H1 (cell line): ENCODE results near the gene FADS2. TPM values are rescaled to one million over a fixed set of nuclear protein-coding genes. Genes with fewer than 3 reads are reported as not detected.
A peak's percentile ranks its signal among the peaks of the same experiment; 100 is the strongest.

Source experiments
- CTCF ChIA-PET: fragments of 300-600 bp; sonication (Branson Sonifier 250); formaldehyde crosslinking; loops from one replicate; lab custom pipeline; 2021; ENCODE audit not compliant: partially characterized antibody; lab: Charles Lee
- POLR2A ChIA-PET: fragments of 300-600 bp; sonication (Branson Sonifier 250); formaldehyde crosslinking; loops from one replicate; lab custom pipeline; 2021; ENCODE audit warnings: inconsistent platforms; ENCODE audit not compliant: partially characterized antibody; lab: Charles Lee
- DNase-seq, 2 experiments: peaks; one replicate each; pipeline versions ENCODE4 v3.0.0 to v3.0.0-alpha.2; 2010 to 2022; ENCODE audit warnings: low spot score in 2 of 2, low read depth in 1 of 2, mixed read lengths in 1 of 2
- FAIRE-seq: peaks from 2 replicates; lab custom pipeline; 2011; peaks lifted over from hg19 to GRCh38; lab: Jason Lieb, UNC
- H2AFZ ChIP-seq: 2 replicates; pipeline ENCODE4 v1.8.1; 2012; ENCODE audit warnings: low read length, inconsistent platforms
- H2AK5ac ChIP-seq: 2 replicates; pipeline ENCODE4 v1.6.1; 2013; ENCODE audit warnings: low read depth, low read length
- H2BK120ac ChIP-seq: replicated peaks from 2 replicates; pipeline ENCODE3; 2013; ENCODE audit warnings: low read depth, low read length, inconsistent platforms
- H2BK12ac ChIP-seq: 2 replicates; pipeline ENCODE4 v1.6.1; 2013; ENCODE audit warnings: low read depth, low read length
- H2BK15ac ChIP-seq: 2 replicates; pipeline ENCODE4 v1.6.1; 2013; ENCODE audit warnings: low read length
- H2BK20ac ChIP-seq: 2 replicates; pipeline ENCODE4 v1.6.1; 2013; ENCODE audit warnings: low read length
- H2BK5ac ChIP-seq: 2 replicates; pipeline ENCODE4 v1.6.1; 2013; ENCODE audit warnings: low read depth, low read length
- H3K14ac ChIP-seq: 2 replicates; pipeline ENCODE4 v1.6.1; 2013; ENCODE audit warnings: inconsistent platforms; ENCODE audit not compliant: insufficient read length
- H3K18ac ChIP-seq: 2 replicates; pipeline ENCODE4 v1.6.1; 2013; ENCODE audit warnings: low read length; ENCODE audit errors: extremely low read depth
- H3K23ac ChIP-seq: 2 replicates; pipeline ENCODE4 v1.6.1; 2013; ENCODE audit warnings: inconsistent platforms; ENCODE audit not compliant: insufficient read length
- H3K23me2 ChIP-seq: 2 replicates; pipeline ENCODE4 v1.6.1; 2013; ENCODE audit warnings: low read depth, low read length
- H3K27ac ChIP-seq: 2 replicates; pipeline ENCODE4 v1.6.1; 2011; ENCODE audit warnings: low read depth, low read length, inconsistent platforms
- H3K27me3 ChIP-seq, 4 experiments: replicated peaks in 1 of 4; 1 replicate in 1 of 4; 2 replicates in 3 of 4; pipeline versions ENCODE4 v1.6.1 to v1.8.1; 2011 to 2013; ENCODE audit warnings: low read length in 3 of 4, mild to moderate bottlenecking in 3 of 4, inconsistent platforms in 2 of 4, mixed read lengths in 2 of 4, moderate library complexity in 1 of 4; ENCODE audit not compliant: control insufficient read depth in 3 of 4, insufficient read depth in 3 of 4; ENCODE audit errors: extremely low read depth in 1 of 4
- H3K36me3 ChIP-seq, 4 experiments: 2 replicates each; pipeline versions ENCODE4 v1.6.1 to v1.8.1; 2011 to 2013; ENCODE audit warnings: mild to moderate bottlenecking in 4 of 4, low read length in 3 of 4, moderate library complexity in 2 of 4, control low read depth in 1 of 4, inconsistent platforms in 1 of 4; ENCODE audit not compliant: insufficient read depth in 4 of 4, control insufficient read depth in 2 of 4
- H3K4ac ChIP-seq: replicated peaks from 2 replicates; pipeline ENCODE3; 2013; ENCODE audit warnings: low read length, low read depth, mixed read lengths, inconsistent platforms; ENCODE audit not compliant: insufficient read length
- H3K4me1 ChIP-seq, 4 experiments: replicated peaks in 1 of 4; 1 replicate in 1 of 4; 2 replicates in 3 of 4; pipeline versions ENCODE4 v1.6.1 to v1.8.1; 2011 to 2013; ENCODE audit warnings: low read length in 3 of 4, inconsistent platforms in 2 of 4, mixed read lengths in 1 of 4; ENCODE audit not compliant: insufficient read depth in 4 of 4, control insufficient read depth in 3 of 4
- H3K4me2 ChIP-seq, 2 experiments: 2 replicates each; pipeline versions ENCODE4 v1.6.1 to v1.8.1; 2011 to 2013; ENCODE audit warnings: low read depth in 2 of 2, low read length in 2 of 2, control low read depth in 1 of 2, inconsistent platforms in 1 of 2, mild to moderate bottlenecking in 1 of 2; ENCODE audit not compliant: insufficient read depth in 1 of 2
- H3K4me3 ChIP-seq, 4 experiments: fragments of 200-600, 300-600 bp in 1 of 4; sonication (generic), shearing (Covaris generic), sonication (Bioruptor Twin) in 1 of 4; 2 replicates each; pipeline versions ENCODE4 v1.5.1 to v1.8.1; 2011 to 2016; ENCODE audit warnings: low read length in 4 of 4, low read depth in 3 of 4, control low read depth in 2 of 4, inconsistent platforms in 2 of 4, mild to moderate bottlenecking in 2 of 4, mixed read lengths in 1 of 4, moderate library complexity in 1 of 4; ENCODE audit not compliant: insufficient read depth in 2 of 4; ENCODE audit errors: extremely low read depth in 1 of 4
- H3K56ac ChIP-seq: replicated peaks from 2 replicates; pipeline ENCODE3; 2013; ENCODE audit warnings: low read depth, mild to moderate bottlenecking, mixed read lengths, low read length, inconsistent platforms; ENCODE audit not compliant: insufficient read length
- H3K79me1 ChIP-seq: 2 replicates; pipeline ENCODE4 v1.6.1; 2013; ENCODE audit warnings: low read depth, low read length, control low read depth
- H3K79me2 ChIP-seq, 2 experiments: 2 replicates each; pipeline versions ENCODE4 v1.6.1 to v1.8.1; 2012 to 2013; ENCODE audit warnings: low read length in 2 of 2, mild to moderate bottlenecking in 2 of 2, inconsistent platforms in 1 of 2; ENCODE audit not compliant: insufficient read depth in 2 of 2, control insufficient read depth in 1 of 2
- H3K9ac ChIP-seq, 4 experiments: replicated peaks in 1 of 4; 1 replicate in 1 of 4; 2 replicates in 3 of 4; pipeline versions ENCODE4 v1.6.1 to v1.8.1; 2011 to 2013; ENCODE audit warnings: low read depth in 3 of 4, low read length in 3 of 4, control low read depth in 2 of 4, mild to moderate bottlenecking in 2 of 4, moderate library complexity in 2 of 4, inconsistent platforms in 1 of 4; ENCODE audit errors: extremely low read depth in 1 of 4
- H3K9me3 ChIP-seq, 2 experiments: 2 replicates each; pipeline versions ENCODE4 v1.6.1 to v1.8.1; 2012 to 2013; ENCODE audit warnings: mild to moderate bottlenecking in 2 of 2, moderate library complexity in 2 of 2, control low read depth in 1 of 2, inconsistent platforms in 1 of 2, low read depth in 1 of 2, low read length in 1 of 2, mixed read lengths in 1 of 2; ENCODE audit not compliant: insufficient read depth in 2 of 2
- H4K20me1 ChIP-seq, 2 experiments: replicated peaks in 1 of 2; 2 replicates each; pipeline versions ENCODE3 to v1.8.1; 2011 to 2013; ENCODE audit warnings: inconsistent platforms in 2 of 2, low read length in 2 of 2, mild to moderate bottlenecking in 1 of 2; ENCODE audit not compliant: insufficient read depth in 2 of 2, control insufficient read depth in 1 of 2
- H4K5ac ChIP-seq: 2 replicates; pipeline ENCODE4 v1.6.1; 2013; ENCODE audit warnings: low read length, low read depth, mixed read lengths, inconsistent platforms; ENCODE audit not compliant: insufficient read length
- H4K8ac ChIP-seq: 2 replicates; pipeline ENCODE4 v1.8.0; 2013; ENCODE audit warnings: mild to moderate bottlenecking, moderate library complexity, low read length, inconsistent platforms; ENCODE audit not compliant: insufficient read depth; ENCODE audit errors: extremely low read depth
- H4K91ac ChIP-seq: replicated peaks from 2 replicates; pipeline ENCODE3; 2013; ENCODE audit warnings: low read length, mixed read lengths, inconsistent platforms; ENCODE audit not compliant: insufficient read length
- BACH1 ChIP-seq: IDR thresholded peaks from 2 replicates; pipeline ENCODE4 v1.6.1; 2012; ENCODE audit warnings: low read length, improper control_type of control experiment
- CTCF ChIP-seq, 3 experiments: IDR thresholded peaks; 1 replicate in 2 of 3; 2 replicates in 1 of 3; pipeline versions ENCODE4 v1.5.1 to v1.6.1; 2011; ENCODE audit warnings: low read length in 3 of 3, mild to moderate bottlenecking in 3 of 3, inconsistent platforms in 2 of 3, low read depth in 1 of 3, moderate library complexity in 1 of 3; ENCODE audit not compliant: insufficient read depth in 1 of 3; ENCODE audit errors: control extremely low read depth in 1 of 3
- KDM1A ChIP-seq: fragments of 200-600, 300-600 bp; sonication (generic); IDR thresholded peaks from 2 replicates; pipeline ENCODE4 v1.7.1; 2016; ENCODE audit warnings: mild to moderate bottlenecking, low read length, borderline replicate concordance
- POLR2A ChIP-seq, 2 experiments: IDR thresholded peaks; 1 replicate in 1 of 2; 2 replicates in 1 of 2; pipeline ENCODE4 v1.6.1; 2011; ENCODE audit warnings: low read depth in 2 of 2, low read length in 2 of 2, mild to moderate bottlenecking in 2 of 2; ENCODE audit errors: control extremely low read depth in 1 of 2
- POLR2AphosphoS5 ChIP-seq: IDR thresholded peaks from 2 replicates; pipeline ENCODE4 v1.6.1; 2011; ENCODE audit warnings: low read depth, low read length
- SIN3A ChIP-seq, 2 experiments: IDR thresholded peaks in 1 of 2; conservative IDR thresholded peaks in 1 of 2; 2 replicates each; pipeline ENCODE4 v1.6.1; 2011 to 2012; ENCODE audit warnings: low read length in 2 of 2, improper control_type of control experiment in 1 of 2, low read depth in 1 of 2, mild to moderate bottlenecking in 1 of 2
- SIRT6 ChIP-seq: IDR thresholded peaks from one replicate; pipeline ENCODE4 v1.7.1; 2012; ENCODE audit warnings: low read length, inconsistent platforms
- SRF ChIP-seq: IDR thresholded peaks from 2 replicates; pipeline ENCODE4 v1.6.1; 2011; ENCODE audit warnings: mild to moderate bottlenecking, low read depth, low read length, moderate library complexity
- WGBS, 2 experiments: shearing (Covaris generic) in 1 of 2; methylation state at CpG; one replicate each; pipeline versions ENCODE4 v1.1.6 to v1.1.7; 2013 to 2015; ENCODE audit warnings: low lambda C conversion rate in 2 of 2, mixed read lengths in 2 of 2, inconsistent platforms in 1 of 2, low coverage in 1 of 2, missing lambda C conversion rate in 1 of 2; ENCODE audit not compliant: insufficient replicate concordance in 2 of 2, insufficient coverage in 1 of 2, insufficient read length in 1 of 2; ENCODE audit errors: extremely low coverage in 1 of 2, missing lambda C conversion rate in 1 of 2; 5-methylcytosine and 5-hydroxymethylcytosine counted together
- polyA plus RNA-seq, 7 experiments: library from polyadenylated mRNA; depleted of rRNA in 3 of 7; stranded (reverse) in 5 of 7; unstranded in 2 of 7; fragments of >200 nt in 5 of 7; fragments of 200-250 nt in 2 of 7; gene quantifications; 1 replicate in 5 of 7; 2 replicates in 1 of 7; 4 replicates in 1 of 7; pipeline versions ENCODE4 v1.2.1 to v1.2.3, GENCODE V29; 2011 to 2013; ENCODE audit warnings: missing spikeins in 2 of 7, mixed read lengths in 2 of 7
- total RNA-seq: library from RNA; stranded (reverse); fragmentation: NEBNext Ultra II Directional; extraction: Animal tissue kit (Norgen Biotek cat#: 25700); gene quantifications from 2 replicates; pipeline ENCODE4 v1.2.1, GENCODE V29; 2021
- TF ChIP-seq, protein P1 (sequence below): IDR thresholded peaks from 2 replicates; pipeline ENCODE4 v1.6.1; 2011; ENCODE audit warnings: low read length, improper control_type of control experiment

Gene FADS2
- total and polyA plus RNA-seq, 2 of the 8 experiments (the other 6 are each of a cell fraction or from before 2014, with no cell fraction given) = 499 to 701 TPM

GRCh38 chr11:61833926-61834277 is 5.8 kb downstream of the FADS2 start:
- no peak overlapping the region for H2AFZ ChIP-seq
- peak overlapping the region; percentile 96; the same call in 1 of the 2 replicates for H2BK15ac ChIP-seq
- H3K4me3 ChIP-seq = no peak overlapping the region
- CTCF ChIA-PET = interaction anchor here (0.8 to 1.8 kb wide), 8 partner anchors 12 to 248 kb away, joined by 3 to 15 read pairs (median 4); partner anchors contain the start of gene FADS1
- H2BK12ac ChIP-seq = peak overlapping the region; percentile 78; the same call in 1 of the 2 replicates
- DNase-seq = no peak
- peak overlapping the region; percentile 85; the same call in 1 of the 2 replicates for H3K18ac ChIP-seq
- H4K5ac ChIP-seq = no peak overlapping the region
- H3K23me2 ChIP-seq = peaks cover 7% of the 10 kb centered on the region
- H3K4me1 ChIP-seq = peaks cover 11 to 48% (median 28%) of the 10 kb centered on the region in 4 experiments
- H3K4ac ChIP-seq = no peak overlapping the region
- no peak overlapping the region for H2BK120ac ChIP-seq
- peaks cover 25% of the 10 kb centered on the region for H3K79me1 ChIP-seq
- H4K20me1 ChIP-seq = peaks cover 21 to 47% of the 10 kb centered on the region in 2 experiments
- peak overlapping the region; percentile 82 for H2AK5ac ChIP-seq
- H4K8ac ChIP-seq = no peak overlapping the region
- H4K91ac ChIP-seq = peak overlapping the region; percentile 26
- H3K27ac ChIP-seq = peak overlapping the region; percentile 73; the same call in 1 of the 2 replicates
- POLR2A ChIA-PET = interaction anchor here (0.7 to 3.0 kb wide), 13 partner anchors 11 to 89 kb away, joined by 3 to 28 read pairs (median 5); partner anchors contain the start of genes FADS1, FEN1 and TMEM258
- 0 out of 2 replicates have a peak overlapping the region, but pooled peaks have one; percentile 52 for H2BK20ac ChIP-seq
- H3K79me2 ChIP-seq = peaks cover 29 to 87% of the 10 kb centered on the region in 2 experiments
- H3K9me3 ChIP-seq = no peaks in the 10 kb centered on the region
- WGBS, 2 experiments = 91% methylated on average over 12 of the region's 12 CpGs; no CpG with 5 or more reads in 1 of the 2 experiments
- peak overlapping the region; percentile 26 to 46; a peak in 2 of 4 replicates for H3K4me2 ChIP-seq
- H3K14ac ChIP-seq = no peak overlapping the region
- H3K23ac ChIP-seq = no peak overlapping the region
- H3K56ac ChIP-seq = no peak overlapping the region
- peak overlapping the region in 1 of 4 experiments; percentile 4; a peak in 2 of 7 replicates for H3K9ac ChIP-seq
- no peak for FAIRE-seq
- no peaks in the 10 kb centered on the region for H3K27me3 ChIP-seq
- peaks cover 6 to 24% (median 12%) of the 10 kb centered on the region in 4 experiments; a peak in 7 of 8 replicates for H3K36me3 ChIP-seq
- peak overlapping the region; percentile 80 for H2BK5ac ChIP-seq
- TF ChIP-seq KDM1A (no peak), SIN3A (conservative IDR thresholded peaks at IDR 0.05 in 1 of 2, IDR thresholded peaks at IDR 0.05 in 1 of 2; ENCODE audit: low read depth in 1 of 2, low read length in 2 of 2) (no peak), POLR2A (IDR thresholded peaks at IDR 0.05; ENCODE audit: control extremely low read depth in 1 of 2, low read depth in 2 of 2, low read length in 2 of 2) (0 out of 3 replicates have a peak, but pooled peaks of 1 of the 2 experiments have one; percentile 9), POLR2AphosphoS5 (0 out of 2 replicates have a peak, but pooled peaks have one; percentile 4), CTCF (IDR thresholded peaks at IDR 0.05; ENCODE audit: control extremely low read depth in 1 of 3, insufficient read depth in 1 of 3, low read depth in 1 of 3, low read length in 3 of 3) (peak in 1 of 3 experiments; percentile 21; a peak in 1 of 4 replicates), SRF (no peak), SIRT6 (no peak), BACH1 (no peak)
- TF ChIP-seq, protein P1, sequence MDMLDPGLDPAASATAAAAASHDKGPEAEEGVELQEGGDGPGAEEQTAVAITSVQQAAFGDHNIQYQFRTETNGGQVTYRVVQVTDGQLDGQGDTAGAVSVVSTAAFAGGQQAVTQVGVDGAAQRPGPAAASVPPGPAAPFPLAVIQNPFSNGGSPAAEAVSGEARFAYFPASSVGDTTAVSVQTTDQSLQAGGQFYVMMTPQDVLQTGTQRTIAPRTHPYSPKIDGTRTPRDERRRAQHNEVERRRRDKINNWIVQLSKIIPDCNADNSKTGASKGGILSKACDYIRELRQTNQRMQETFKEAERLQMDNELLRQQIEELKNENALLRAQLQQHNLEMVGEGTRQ = no peak
